Measurements from ENCODE around the gene SLC39A3.
"Not testable (repeated sequence)": the region's sequence is repeated elsewhere in the genome, so short reads cannot be mapped to it uniquely, and the experiment has no call there.

The SLC39A3 gene

DNA sequence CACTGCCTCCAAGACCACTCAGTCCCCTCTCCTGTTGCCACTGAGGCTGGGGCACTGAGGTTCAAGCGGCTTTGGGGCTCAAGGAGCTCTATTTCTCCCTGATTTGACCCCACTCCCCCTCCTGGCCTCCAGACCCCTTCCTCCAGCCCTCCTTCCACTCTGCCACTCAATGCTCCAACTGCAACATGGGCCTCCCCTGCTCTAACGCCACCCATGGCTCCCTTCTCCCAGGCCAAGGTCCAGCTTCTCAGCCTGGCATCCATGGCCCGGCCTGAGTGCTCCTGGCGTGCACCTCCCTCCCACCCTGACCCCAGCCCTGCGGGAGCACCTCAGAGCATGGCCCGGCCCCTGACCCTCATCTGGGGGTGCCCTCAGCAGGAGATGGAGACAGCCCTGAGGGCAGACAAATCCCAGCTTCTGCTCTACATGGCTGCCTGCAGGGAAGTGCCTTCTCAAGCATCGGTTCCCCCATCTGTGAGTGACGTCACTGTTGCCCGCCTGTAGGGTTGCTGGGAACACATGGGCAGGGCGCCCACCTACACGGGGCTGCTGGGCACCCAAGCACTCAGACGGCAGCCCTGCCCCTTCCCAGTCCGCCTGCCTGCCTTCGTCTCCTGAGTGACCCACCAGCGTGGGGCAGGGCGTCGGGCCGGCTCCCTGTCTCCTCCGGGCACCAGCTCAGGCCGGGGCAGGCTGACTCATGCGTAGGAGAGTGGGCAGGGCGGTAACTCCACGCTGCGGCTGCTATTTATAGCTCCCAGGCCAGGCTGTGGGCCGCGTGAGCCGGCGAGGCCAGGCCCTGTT, 17.1 kb downstream of the SLC39A3 start:
- no peak for DNase-seq (ENCODE audit: low read depth in 3 of 3)

DNA sequence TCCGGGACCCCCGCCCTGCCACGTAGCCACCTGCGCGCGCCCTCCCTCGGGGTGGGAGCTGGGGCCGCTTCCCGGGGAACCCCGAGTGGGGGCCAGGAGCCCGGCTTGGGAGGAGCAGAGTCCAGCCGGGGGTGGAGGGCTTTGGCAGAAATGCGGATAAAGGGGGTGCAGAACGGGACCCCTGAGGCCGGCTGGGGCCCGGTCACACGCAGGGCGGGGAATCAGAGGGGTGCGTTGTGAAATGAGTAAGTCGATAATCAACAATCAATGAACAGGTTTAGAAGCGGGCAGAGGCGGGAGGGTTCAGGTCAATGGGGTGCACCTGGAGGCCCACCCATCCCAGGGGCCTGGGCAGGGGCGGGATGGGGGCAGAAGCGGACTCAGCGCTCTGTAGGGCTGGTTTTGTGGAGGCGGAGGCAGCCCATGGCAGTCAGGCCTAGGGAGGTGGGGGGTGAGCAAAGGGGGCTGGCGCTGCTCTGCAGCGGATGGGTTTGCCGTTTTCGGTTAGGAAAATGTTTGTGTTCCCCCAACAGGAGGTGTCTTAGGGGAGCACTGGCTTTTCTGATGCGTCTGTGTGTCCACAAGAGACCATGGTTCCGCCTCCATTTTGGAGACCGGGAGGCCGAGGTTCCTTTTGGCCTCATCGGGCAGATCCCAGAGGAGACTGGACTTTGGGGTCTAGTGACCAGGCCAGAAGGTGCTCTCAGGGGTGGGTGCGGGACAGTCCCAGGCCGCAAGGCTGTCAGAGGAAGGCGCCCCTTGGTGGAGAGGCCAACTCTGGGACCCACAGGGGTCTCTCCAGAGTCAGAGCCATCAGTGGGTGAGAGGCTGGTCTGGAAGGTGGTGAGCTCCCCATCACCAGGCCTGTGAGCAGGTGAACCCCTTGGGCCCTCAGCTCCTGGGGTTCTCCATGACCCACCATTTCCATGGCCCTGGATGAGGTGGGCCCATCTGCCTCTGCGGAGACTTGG, 18.0 kb downstream of the SLC39A3 start:
- DNase-seq (ENCODE audit: low read depth in 3 of 3): no peak

DNA sequence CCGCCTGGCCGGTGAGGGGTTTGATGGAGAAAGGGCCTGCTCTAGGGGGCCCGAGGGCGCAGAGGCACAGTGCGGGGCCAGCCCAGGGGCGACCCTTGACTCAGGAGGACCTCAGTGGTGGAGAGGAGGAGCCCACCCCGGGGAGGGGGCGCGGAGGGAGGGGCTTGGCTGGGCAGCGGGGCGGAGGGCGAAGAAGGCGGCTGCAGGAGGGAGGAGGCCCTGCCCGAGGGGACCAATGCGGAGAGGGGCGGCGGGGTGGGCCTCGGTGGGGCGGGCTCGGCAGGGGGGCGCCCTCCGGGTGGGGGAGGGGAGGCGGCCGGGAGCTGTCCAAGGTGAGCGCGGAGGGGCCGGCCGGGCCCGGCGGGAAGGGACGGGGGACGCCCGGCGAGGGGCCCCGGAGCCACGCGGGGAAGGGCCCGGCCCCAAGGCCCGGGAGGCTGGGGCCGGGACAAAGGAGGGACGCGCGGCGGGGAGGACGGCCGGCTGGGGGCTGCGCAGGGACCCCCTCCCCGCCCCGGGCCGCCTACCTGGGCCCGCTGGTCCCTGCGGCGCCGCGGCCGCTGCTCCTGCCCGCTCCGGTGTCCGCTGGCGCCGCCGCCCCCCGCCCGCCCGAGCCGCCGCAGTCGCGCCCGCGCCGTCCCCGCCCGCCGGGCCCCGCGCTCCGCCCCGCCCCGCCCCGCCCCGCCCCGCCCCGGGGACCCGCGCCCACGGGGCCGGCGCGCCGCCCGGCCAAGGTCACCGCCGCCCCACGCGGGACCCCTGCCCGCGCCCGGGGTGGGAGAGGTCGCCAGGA, 18.8 kb downstream of the SLC39A3 start, which contains the start of gene DIRAS1:
TSS of gene DIRAS1 (minus strand) at position 596 of the 793 bp plus-strand sequence. CDS start 3,566 bp downstream, outside the sequence.
- DNase-seq (ENCODE audit: low read depth in 3 of 3): no peak

DNA sequence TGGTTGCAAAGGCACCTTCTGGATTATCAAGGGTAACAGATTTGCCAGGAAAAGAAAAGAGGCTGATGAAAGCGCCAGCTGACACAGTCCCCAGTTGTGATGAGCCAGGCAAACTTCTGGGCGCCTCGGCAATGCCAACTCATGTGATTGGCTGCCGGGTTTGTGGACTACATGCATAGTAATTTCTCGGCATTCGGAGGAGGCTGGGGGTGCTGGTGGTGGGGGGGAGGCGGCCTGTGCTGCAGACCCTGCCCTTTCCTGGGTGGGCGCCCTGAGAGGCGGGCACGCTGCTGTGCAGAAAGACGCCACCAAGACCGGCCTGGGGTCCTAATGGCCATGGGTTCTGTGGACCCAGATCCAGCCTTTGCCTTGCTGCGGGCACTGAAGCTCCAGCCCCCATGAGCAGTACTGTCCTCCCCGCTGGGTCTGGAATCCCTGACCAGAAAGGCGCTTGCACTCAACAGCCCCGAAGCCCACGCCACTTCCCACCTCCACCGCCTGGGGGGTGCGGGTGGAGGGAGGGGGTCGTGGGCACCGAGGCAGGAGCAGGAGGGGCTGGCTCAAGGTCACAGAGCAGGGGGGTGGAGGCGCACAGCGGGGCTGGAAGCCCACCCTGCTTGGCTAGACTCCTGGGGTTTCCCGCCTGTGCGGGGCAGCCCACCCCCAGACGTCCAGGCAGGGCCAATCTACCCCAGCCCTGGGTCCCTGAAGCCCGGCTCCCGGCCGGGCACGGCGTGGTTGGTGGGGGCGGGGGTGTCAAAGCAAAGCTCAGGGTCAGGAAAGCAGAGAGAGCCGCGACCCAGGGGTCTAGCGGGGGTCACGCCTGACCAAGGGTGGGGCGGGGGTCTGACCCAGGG, 19.7 kb downstream of the SLC39A3 start:
- DNase-seq (ENCODE audit: low read depth in 3 of 3): no peak

DNA sequence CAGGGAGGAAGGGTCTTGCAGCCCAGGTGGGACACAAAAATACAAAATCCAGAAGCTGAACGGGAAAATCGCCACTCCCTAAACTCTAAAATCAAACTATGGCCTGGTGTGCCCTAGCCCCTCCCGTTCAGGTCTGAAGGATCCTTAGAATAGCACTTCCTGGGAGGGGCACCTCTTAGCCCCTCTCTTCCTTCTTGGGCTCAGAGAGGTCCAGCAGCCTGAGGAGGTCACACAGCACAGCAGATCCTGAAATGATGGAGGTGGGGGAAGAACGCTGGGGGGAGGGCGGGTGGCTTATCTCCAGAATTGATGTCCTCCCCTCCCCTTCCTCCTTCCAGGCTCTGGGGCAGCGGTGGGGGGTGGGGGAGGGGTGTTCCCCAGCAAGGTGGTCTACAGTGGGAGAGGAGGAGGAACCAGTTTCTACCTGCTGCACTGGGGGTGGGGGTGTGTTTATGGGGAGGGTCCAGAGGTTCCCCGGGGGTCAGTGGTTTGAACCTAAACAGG, 20.5 kb downstream of the SLC39A3 start:
- DNase-seq (ENCODE audit: low read depth in 3 of 3): no peak

DNA sequence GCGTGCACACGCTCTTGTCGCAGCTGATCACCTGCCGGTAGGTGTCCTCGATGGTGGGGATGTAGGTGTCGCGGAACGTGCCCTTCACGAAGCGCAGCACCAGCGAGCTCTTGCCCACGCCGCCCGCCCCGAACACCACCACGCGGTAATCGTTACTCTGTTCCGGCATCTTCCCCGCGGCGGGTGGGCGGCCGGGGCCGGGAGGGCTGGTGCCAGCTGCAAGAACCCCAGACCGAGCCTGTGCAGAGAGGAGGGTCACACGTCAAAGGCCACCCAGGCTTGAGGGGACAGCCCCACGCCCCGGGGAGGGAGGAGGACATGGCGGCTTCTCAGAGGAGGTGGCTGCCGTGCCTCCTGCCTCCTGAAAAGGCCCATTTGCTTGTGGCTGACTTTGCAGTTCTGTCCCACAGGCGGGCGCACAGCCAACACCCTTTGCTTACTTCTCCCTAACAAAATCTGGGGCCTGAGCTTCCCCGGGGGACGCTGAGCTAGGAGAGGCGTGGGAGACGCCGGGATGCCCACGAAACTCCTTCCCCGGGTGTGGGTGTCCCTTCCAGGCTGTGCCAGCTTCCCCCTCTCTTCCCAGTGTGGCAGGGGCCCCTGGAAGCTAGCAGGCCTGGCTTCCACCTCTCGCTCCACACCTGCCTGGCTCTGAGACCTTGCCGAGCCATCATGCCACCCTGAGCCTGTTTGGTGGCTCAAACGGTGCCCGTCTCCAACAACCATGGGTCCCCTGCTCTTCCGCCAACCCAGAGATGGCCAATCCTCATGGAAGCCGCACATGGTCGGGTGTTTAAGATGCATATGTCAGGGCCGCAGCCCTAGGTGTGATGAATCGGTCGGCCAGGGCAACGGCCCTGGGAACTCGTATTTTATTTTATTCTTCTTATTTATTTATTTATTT, 21.9 kb downstream of the SLC39A3 start:
- no peak for DNase-seq (ENCODE audit: low read depth in 3 of 3)

DNA sequence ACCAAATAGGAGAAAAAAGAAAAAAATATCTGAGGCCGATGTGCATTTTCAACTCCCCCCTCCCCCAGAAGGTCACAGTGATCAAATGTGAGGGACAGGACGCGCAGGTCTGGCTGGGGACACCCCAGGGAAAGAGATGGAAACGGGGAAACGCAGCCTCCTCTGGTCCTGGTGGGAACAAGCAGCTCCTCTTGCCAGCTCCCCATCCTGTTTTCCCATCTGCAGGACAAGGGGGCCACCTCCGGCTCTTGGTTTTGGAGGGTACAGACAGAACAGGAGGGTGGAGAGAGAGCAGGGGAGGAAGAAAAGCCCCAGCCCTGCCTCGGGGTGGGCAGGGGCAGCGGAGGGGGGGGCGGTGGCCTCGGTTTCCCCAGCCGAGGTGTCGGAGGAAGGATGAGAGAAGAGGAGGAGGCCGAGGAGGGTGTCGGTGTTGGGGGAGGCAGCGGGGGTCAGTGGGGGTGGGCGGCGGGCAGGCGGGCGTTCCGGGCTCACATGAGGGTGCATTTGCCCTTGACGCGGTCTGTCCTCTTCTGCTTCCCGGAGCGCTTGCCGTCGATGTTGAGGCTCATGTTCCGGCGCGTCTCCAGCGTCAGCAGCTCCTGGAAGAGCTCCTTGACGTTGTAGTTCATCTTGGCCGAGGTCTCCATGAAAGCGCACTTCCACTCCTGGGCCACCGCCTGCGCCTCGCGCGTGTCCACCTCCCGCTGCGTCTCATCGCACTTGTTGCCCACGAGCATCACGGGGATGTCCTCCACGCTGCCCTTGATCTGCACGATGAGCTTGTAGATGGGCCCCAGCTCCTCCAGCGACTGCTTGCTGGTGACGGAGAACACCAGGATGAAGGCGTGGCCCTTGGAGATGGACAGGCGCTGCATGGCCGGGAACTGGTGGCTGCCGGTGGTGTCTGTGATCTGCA, 22.8 kb downstream of the SLC39A3 start:
- no peak for DNase-seq (ENCODE audit: low read depth in 3 of 3)

DNA sequence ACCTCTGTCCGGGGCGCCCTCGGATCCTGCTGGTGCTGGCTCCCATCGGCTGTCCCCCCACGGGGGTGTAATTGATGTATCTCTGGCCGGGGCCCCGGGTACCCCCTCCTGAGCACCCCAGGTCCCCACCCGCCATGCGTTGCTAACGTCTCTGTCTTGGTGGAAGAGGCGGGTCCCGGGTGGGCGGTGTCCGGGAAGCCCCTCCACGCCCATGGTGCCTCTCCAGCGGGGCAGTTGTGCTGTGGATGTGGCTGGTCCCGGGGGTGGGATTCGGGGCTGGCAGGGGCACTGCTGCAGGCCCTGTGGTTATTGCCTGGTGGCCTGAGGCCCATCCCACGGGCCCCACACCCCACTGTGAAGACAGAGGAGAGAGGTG, 23.6 kb downstream of the SLC39A3 start:
- DNase-seq (ENCODE audit: low read depth in 3 of 3): no peak

DNA sequence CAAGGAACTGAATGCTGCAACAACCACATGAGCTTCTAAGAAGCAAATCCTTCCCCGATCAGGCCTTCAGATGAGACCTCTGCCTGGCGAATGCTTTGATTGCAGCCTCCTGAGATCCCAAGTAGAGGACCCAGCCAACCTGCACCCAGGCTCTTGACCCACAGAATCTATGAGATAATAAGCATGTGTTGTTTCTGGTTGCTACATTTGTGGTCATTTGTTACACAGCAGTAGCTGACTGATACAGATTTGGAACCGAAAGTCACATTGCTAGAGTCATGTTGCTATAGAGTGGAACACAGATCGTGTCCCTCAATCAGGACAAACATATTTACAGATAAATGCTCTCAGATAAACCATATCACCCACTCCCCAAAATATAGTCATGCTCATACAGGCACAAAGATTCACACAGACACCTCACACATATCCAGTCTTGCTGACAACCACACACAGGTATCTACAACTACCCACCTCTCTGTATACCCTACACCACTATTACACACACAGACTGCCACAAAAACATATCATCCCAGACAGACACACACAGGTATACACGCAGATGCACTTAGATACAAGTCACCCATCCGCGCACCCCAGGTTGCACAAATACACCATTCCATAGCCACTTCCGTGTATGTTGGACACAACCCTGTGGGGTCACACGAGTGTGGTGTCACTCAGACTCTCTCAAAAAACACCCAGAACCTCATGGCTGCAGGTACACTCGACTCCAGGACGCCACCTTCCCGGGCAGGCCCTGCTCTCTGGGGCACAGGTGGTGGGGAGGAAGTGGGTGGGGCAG, 24.1 kb downstream of the SLC39A3 start:
- DNase-seq (ENCODE audit: low read depth in 3 of 3): no peak

DNA sequence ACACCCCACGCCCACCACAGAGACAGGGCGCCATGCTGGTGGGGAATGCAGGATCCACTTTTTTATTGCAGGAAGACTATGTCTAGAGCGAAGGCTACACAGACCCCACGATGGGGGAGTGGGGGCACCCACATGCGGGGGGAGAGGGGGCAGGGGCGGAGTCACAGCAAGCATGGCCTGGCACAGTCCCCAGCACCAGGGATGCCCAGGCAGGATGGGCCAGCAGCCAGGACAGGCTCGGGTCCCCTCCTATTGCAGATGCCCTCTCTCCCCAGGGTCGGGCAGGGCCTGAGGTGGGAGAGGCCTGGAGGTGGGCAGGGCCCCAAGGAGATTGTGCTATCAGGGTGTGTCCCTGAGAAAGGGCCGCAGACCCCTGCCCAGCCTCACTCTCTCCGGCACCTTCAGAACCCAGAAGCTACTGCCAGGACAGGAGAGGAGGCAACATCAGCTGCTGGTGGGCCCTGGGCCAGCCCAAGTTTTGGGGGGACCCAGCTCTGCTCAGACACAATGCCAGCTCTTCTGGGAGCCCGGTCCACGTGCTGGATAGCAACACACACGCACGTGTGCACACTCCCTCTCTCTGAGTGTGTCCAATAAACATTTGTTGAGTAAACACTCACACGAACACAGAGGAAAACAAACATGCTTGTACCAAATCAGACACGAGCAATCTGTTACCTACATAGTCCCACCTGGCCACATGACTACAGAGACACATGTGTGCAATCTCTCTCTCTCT, 25.1 kb downstream of the SLC39A3 start:
- no peak for DNase-seq (ENCODE audit: low read depth in 3 of 3)

DNA sequence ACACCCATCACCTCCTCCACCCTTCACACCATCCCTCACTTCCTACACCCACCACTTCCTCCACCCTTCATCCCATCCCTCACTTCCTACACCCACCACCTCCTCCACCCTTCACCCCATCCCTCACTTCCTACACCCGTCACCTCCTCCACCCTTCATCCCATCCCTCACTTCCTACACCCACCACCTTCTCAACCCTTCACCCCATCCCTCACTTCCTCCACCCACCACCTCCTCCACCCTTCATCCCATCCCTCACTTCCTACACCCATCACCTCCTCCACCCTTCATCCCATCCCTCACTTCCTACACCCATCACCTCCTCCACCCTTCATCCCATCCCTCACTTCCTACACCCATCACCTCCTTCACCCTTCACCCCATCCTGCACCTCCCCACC, 25.7 kb downstream of the SLC39A3 start:
- DNase-seq (ENCODE audit: low read depth in 3 of 3): not testable (repeated sequence)

DNA sequence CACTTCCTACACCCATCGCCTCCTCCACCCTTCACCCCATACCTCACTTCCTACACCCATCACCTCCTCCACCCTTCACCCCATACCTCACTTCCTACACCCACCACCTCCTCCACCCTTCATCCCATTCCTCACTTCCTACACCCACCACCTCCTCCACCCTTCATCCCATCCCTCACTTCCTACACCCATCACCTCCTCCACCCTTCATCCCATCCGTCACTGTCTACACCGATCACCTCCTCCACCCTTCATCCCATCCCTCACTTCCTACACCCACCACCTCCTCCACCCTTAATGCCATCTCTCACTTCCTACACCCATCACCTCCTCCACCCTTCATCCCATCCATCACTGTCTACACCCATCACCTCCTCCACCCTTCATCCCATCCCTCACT, 26.6 kb downstream of the SLC39A3 start:
- DNase-seq (ENCODE audit: low read depth in 3 of 3): not testable (repeated sequence)

DNA sequence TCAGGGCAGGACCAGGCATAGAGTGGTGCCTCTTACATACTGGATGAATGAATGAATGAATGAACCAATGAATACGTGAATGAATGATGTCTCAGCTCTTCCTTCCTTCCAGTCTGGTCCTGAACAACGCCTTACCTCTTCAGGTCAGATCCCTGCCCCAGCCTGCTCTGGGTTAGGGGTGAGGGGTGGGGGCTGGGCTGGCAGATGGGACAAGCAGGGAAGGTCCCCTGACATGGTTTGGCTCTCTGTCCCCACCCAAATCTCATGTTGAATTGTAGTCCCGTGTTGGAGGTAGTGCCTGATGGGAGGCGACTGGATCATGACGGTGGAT, 28.0 kb downstream of the SLC39A3 start:
- no peak for DNase-seq (ENCODE audit: low read depth in 3 of 3)

DNA sequence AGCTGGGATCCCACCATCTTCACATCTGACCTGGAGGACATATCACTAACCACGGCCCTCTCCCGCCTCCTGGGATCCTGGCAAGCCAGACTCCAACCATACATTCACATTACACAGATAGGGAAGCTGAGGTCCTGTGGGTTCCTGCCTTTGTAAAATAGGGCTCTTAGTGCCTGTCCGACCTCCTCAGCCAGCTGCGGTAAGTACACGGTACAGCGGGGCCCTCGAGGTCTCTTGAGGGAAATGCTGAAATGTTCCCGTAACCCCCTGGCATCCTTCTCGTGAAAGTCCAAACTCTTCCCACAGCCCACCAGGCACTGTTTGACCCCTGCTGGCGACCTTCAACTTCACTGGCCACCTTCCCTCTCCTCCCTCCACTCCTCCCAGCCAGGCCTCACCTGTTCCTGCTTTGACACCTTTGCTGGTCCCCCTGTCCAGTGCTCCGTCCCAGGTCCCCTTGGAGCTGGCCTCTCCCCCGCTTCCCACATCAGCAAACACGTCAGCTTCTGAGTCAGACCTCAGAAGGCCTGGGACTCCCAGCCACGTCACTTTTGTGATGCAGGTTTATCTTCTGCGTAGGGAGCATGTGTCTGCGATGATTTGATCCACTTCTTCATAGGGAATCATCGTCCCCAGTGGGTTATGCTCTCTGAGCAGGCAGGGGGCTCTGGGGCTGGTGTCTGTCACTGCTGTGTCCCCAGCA, 28.5 kb downstream of the SLC39A3 start:
- no peak for DNase-seq (ENCODE audit: low read depth in 3 of 3)

DNA sequence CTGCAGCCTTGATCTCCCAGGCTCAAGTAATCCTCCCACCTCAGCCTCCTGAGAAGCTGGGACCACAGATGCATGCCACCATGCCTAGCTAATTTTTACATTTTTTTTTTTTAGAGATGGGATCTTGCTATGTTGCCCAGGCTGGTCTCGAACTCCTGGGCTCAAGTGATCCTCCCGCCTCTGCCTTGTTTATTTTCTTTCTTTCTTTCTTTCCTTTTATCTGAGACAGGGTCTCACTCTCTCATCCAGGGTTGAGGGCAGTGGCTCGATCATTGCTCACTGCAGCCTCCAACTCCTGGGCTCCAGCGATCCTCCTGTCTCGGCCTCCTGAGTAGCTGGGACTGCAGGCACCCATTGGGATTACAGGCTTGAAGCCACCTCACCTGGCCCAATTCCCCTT, 33.6 kb downstream of the SLC39A3 start:
- DNase-seq (ENCODE audit: low read depth in 3 of 3): no peak

DNA sequence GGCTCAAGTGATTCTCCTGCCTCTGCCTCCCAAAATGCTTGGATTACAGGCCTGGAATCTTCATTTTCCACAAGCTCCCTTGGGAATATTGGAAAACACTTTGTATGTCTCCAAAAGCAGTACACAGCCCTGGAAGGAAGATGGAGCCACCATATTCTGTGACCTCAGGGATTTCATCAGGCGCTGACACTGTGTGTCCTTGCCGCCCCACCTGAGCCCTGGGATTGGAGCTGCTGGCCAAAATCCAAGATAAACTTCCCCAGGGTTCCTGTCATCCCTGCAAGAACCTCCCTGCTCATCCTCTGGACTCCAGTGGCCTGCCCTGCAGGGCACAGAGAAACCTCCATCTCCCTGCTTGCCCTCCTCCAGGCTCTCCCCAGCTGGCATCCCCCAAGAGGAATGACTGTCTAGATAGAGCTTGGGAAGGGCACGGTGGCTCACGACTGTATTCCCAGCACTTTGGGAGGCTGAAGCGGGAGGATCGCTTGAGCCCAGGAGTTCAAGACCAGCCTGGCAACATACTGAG, 36.1 kb downstream of the SLC39A3 start:
- no peak for DNase-seq (ENCODE audit: low read depth in 3 of 3)

Measured in stimulated activated CD4-positive, alpha-beta T cell treated with anti-CD3 and anti-CD28 coated beads, TNF-alpha, amount 100 ng/mL, for 48 hours (primary cell).